Cardiac muscle cell (in vitro differentiated cells and primary cell): ENCODE data around the gene BCAP31. TPM values are rescaled to one million over a fixed set of nuclear protein-coding genes. Genes with fewer than 3 reads are reported as not detected.
"Not testable (repeated sequence)": the region's sequence is repeated elsewhere in the genome, so short reads cannot be mapped to it uniquely, and the experiment has no call there.

Source experiments
- DNase-seq, 2 donors: peaks; one replicate each; pipeline versions ENCODE4 v3.0.0 to v3.0.0-alpha.2; 2010 to 2017; ENCODE audit warnings: low read depth in 1 of 2, low spot score in 1 of 2
- H3K27ac ChIP-seq: fragments of 200-600 bp; sonication (generic); 2 replicates; pipeline ENCODE4 v1.5.1; 2016
- H3K27me3 ChIP-seq: fragments of 200-600 bp; sonication (generic); 2 replicates; pipeline ENCODE4 v1.6.0; 2016; ENCODE audit warnings: control low read depth
- H3K36me3 ChIP-seq: fragments of 200-600 bp; sonication (generic); 2 replicates; pipeline ENCODE4 v1.5.1; 2016; ENCODE audit warnings: control low read depth
- H3K4me1 ChIP-seq: fragments of 200-600 bp; sonication (generic); 2 replicates; pipeline ENCODE4 v1.8.1; 2017; ENCODE audit warnings: low read depth, mild to moderate bottlenecking, mixed run types
- H3K4me3 ChIP-seq: fragments of 200-600 bp; sonication (generic); 2 replicates; pipeline ENCODE4 v1.5.1; 2016; ENCODE audit warnings: mild to moderate bottlenecking
- H3K9me3 ChIP-seq: fragments of 200-600 bp; sonication (generic); 2 replicates; pipeline ENCODE4 v1.5.1; 2017; ENCODE audit warnings: low read depth, mild to moderate bottlenecking, control low read depth
- polyA plus RNA-seq: library from polyadenylated mRNA; unstranded; fragments of >200 nt; fragmentation: Nextera tagmentation; extraction: Ambion mirVana; gene quantifications from 2 replicates; pipeline ENCODE4 v1.2.1, GENCODE V29; 2016
- total RNA-seq: library from RNA; depleted of rRNA; stranded (reverse); fragments of >200 nt; gene quantifications from 2 replicates; pipeline ENCODE4 v1.2.3, GENCODE V29; 2016
- TF ChIP-seq, protein P1 (sequence below): IDR thresholded peaks from 2 replicates; pipeline ENCODE4 v1.5.1; 2012; ENCODE audit warnings: low read depth, mild to moderate bottlenecking, low read length

Gene BCAP31
- total and polyA plus RNA-seq, 2 experiments from 2014 or later, result 74.7 to 269 TPM

DNA sequence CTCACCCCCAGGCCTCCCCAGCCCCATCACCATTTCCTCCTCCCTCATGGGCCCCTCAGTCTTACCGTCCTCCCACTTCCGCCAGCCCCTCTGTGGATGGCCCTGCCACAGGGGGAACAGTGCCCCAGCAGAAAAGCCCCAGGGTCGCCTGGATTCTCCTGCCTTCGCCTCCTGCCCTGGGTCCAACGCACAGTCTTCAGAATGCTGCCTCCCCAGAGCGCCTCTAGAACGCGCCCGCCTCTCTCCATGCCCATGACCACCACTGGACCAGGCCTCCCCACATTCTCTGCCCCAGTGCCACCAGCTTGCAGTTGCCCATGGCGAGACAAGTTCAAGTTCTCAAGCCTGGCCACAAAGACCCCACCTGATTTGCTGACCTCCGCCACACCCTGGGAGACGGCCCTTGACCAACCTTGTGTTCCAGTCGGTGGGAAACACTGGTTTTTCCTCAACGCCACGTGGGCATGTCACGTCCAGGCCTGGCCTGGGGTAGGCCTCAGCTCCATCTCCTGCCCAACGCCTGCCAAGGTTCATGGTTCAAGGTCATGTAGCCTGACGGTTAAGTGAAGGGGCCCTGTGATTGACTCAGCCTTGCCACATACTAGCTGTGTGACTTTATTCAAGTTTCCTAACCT is 39.2 kb upstream of the BCAP31 start:
- no peak overlapping the region for H3K4me3 ChIP-seq
- no peaks in the 10 kb centered on the region for H3K36me3 ChIP-seq
- no peak for DNase-seq
- TF ChIP-seq, protein P1, sequence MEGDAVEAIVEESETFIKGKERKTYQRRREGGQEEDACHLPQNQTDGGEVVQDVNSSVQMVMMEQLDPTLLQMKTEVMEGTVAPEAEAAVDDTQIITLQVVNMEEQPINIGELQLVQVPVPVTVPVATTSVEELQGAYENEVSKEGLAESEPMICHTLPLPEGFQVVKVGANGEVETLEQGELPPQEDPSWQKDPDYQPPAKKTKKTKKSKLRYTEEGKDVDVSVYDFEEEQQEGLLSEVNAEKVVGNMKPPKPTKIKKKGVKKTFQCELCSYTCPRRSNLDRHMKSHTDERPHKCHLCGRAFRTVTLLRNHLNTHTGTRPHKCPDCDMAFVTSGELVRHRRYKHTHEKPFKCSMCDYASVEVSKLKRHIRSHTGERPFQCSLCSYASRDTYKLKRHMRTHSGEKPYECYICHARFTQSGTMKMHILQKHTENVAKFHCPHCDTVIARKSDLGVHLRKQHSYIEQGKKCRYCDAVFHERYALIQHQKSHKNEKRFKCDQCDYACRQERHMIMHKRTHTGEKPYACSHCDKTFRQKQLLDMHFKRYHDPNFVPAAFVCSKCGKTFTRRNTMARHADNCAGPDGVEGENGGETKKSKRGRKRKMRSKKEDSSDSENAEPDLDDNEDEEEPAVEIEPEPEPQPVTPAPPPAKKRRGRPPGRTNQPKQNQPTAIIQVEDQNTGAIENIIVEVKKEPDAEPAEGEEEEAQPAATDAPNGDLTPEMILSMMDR, result no peak
- peaks cover 5% of the 10 kb centered on the region for H3K4me1 ChIP-seq
- no peak overlapping the region for H3K27ac ChIP-seq
- H3K27me3 ChIP-seq, result no peaks in the 10 kb centered on the region
- H3K9me3 ChIP-seq, result no peaks in the 10 kb centered on the region

DNA sequence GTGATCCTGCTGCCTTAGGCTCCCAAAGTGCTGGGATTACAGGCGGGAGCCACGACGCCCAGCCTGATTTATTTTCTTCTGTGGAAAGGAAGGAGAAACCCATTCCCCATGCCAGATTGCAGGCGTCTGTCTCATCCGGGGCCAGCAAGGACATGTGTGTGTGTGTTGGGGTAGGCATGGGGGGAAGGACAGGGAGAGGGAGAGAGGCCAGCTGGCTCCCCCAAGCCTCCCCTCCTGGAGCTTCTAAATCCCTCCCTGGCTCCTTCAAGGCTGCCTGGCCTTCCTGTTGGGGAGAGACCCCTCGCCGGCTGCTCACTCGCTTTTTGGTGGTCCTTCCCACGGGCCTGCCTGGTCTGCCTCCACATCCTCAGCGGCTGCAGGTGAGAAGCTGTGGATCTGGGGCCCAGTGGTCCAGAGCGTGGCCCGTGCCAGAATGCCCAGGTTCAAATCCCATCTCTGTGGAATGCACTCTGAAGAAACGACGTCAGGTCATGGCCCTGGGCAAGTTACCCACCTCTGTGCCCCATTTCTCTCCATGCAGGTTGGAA is 38.5 kb upstream of the BCAP31 start:
- H3K27ac ChIP-seq, result no peak overlapping the region
- no peaks in the 10 kb centered on the region for H3K36me3 ChIP-seq
- no peaks in the 10 kb centered on the region for H3K27me3 ChIP-seq
- TF ChIP-seq, protein P1, result no peak
- no peaks in the 10 kb centered on the region for H3K9me3 ChIP-seq
- no peak overlapping the region for H3K4me3 ChIP-seq
- DNase-seq, result no peak
- peaks cover 5% of the 10 kb centered on the region for H3K4me1 ChIP-seq

DNA sequence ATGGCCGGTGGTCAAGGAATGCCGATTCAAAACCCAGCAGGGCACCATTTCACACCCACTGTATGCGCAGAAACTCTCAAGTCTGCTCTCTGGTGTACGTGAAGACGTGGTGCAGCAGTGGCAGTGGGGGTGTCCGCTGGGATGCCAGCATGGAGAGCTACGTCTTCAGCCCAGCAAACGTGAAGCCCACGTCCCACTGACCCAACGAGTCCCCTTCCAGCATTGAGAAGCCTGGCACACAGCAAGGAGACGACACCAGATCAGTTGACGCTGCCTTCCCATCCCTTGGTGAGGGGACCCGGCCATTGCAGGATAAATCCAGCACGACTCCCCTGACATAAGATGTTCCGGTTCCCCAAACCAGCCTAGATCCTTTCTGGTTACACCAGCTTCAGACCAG is 37.7 kb upstream of the BCAP31 start:
- Histone ChIP-seq H3K4me1 (peaks cover 5% of the 10 kb centered on the region), H3K36me3 (no peaks in the 10 kb centered on the region), H3K27ac (no peak overlapping the region), H3K4me3 (no peak overlapping the region), H3K27me3 (no peaks in the 10 kb centered on the region), H3K9me3 (no peaks in the 10 kb centered on the region)
- no peak for DNase-seq
- TF ChIP-seq, protein P1, result no peak

DNA sequence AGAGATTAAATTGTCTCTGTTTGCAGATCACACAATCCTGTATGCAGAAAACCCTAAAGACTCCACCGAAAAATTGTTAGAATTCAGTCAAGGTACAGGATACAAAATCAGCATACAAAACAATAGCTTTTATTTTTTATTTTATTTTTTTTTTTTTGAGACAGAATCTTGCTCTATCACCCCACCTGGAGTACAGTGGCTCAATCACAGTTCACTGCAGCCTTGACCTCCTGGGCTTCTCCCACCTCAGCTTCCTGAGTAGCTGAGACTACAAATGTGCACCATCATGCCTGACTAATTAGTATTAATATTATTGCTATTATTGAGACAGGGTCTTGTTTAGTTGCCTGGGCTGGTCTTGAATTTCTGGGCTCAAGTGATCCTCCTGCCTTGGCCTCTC is 30.9 kb upstream of the BCAP31 start:
- Histone ChIP-seq H3K4me3 (no peak overlapping the region), H3K27me3 (no peaks in the 10 kb centered on the region), H3K36me3 (no peaks in the 10 kb centered on the region), H3K4me1 (no peaks in the 10 kb centered on the region), H3K9me3 (no peaks in the 10 kb centered on the region), H3K27ac (no peak overlapping the region)
- TF ChIP-seq, protein P1, result no peak
- no peak for DNase-seq

DNA sequence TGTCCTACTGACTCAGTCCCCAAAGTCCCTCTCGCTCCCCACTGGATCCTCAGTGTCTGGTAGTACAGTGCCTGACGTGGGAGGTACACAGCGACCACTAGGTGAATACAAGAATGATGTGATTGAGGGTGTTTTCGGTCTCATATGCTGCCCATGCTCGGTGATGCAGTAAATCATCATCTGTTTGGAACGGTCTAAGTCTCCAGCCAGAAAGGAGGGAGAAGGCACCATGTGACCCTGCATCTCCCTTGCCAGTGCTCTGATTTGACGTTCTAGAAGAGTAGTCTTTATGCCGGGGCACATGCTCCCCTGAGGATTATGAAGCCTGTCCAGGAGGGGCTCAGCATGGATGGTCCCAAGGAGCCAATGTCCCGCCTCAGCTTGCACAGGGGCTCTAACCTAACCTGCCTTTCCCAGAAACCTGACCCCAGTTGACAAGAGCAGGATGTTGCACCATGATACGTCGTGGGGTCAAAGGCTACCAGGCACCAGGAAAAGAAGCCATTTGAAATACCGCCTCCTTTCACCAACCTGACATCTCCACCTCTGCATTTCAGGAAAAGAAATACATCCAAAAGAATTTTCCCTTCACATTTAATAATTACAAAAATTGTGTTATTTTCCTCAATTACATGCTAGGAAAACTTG is 26.1 kb upstream of the BCAP31 start:
- no peaks in the 10 kb centered on the region for H3K36me3 ChIP-seq
- no peak overlapping the region for H3K27ac ChIP-seq
- no peak overlapping the region for H3K4me3 ChIP-seq
- no peaks in the 10 kb centered on the region for H3K4me1 ChIP-seq
- TF ChIP-seq, protein P1, result no peak
- H3K27me3 ChIP-seq, result no peaks in the 10 kb centered on the region
- no peaks in the 10 kb centered on the region for H3K9me3 ChIP-seq
- no peak for DNase-seq

DNA sequence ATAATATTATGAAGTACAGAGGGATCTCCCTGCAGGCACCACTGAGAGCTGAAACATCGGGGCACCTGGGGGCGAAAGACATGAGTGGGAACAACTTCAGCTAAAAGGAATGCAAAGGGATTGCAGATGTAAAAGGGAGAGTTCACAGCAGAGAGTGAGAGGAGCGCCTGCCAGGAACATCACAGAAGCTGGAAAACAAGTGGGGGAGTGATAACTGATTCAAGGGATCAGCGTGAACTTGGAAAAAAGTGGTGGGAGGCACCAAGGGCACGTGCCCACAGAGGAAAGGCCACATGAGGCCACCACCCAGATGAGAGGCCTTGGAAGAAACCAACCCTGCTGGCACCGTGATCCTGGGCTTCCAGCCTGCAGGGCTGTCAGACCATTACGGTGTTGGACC is 24.8 kb upstream of the BCAP31 start:
- not testable (repeated sequence) for H3K4me1 ChIP-seq

DNA sequence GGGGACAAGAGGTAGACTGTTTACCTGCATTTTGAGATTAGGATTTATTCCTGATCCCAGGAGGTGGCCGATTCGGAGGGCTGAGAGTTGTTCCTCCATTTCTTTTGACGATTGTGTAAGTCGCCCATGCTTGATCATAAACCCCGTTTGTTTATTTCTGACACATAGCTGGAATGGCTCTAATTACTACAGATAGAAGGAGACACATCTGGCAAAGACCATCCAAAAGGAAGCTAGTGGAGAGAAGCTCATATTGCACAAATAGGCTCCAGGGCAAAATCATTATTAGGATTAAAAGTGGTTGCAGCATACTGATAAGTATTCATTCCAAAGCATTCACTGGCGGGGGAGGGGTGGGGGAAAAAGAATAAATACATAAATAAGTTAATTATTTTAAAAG is 22.8 kb upstream of the BCAP31 start:
- H3K4me1 ChIP-seq, H3K36me3 ChIP-seq, H3K27me3 ChIP-seq, DNase-seq, H3K4me3 ChIP-seq, H3K9me3 ChIP-seq, H3K27ac ChIP-seq: not testable (repeated sequence)

More for the DNA sequence above, 24.8 kb upstream of the BCAP31 start:
- H3K9me3 ChIP-seq, DNase-seq, H3K27me3 ChIP-seq, H3K4me3 ChIP-seq, H3K27ac ChIP-seq, H3K36me3 ChIP-seq: not testable (repeated sequence)
